OCI-LY1 (cell line): ENCODE measurements around the gene GPR137B.

Source experiments
- EZH2 ChIP-seq: fragments of 200-600 bp; sonication (generic), shearing (Covaris generic); IDR thresholded peaks from 2 replicates; pipeline ENCODE4 v1.8.0; 2017; ENCODE audit warnings: borderline replicate concordance, mixed run types, mild to moderate bottlenecking, antibody characterized with exemption, low read length, moderate library complexity, mixed read lengths
- TF ChIP-seq, protein P1 (sequence below): fragments of 200-600 bp; sonication (generic), shearing (Covaris generic); IDR thresholded peaks from 2 replicates; pipeline ENCODE4 v1.5.1; 2017; ENCODE audit warnings: mild to moderate bottlenecking, antibody characterized with exemption, low read length, moderate library complexity, mixed read lengths

DNA sequence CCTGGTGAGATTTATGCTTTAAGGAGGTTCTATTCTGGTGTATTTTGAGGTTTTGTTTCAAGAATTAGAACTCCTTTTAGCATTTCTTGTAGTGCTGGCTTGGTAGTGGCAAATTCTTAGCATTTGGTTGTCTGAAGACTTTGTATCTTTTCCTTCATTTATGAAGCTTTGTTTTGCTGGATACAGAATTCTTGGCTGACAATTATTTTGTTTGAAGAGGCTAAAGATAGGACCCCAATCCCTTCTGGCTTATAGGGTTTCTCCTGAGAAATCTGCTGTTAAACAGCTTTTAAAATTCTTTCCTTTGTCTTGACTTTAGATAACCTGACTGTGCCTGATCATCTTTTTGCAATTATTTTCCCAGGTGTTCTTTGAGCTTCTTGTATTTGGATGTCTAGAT, 58.6 kb downstream of the GPR137B start:
- TF ChIP-seq, protein P1, sequence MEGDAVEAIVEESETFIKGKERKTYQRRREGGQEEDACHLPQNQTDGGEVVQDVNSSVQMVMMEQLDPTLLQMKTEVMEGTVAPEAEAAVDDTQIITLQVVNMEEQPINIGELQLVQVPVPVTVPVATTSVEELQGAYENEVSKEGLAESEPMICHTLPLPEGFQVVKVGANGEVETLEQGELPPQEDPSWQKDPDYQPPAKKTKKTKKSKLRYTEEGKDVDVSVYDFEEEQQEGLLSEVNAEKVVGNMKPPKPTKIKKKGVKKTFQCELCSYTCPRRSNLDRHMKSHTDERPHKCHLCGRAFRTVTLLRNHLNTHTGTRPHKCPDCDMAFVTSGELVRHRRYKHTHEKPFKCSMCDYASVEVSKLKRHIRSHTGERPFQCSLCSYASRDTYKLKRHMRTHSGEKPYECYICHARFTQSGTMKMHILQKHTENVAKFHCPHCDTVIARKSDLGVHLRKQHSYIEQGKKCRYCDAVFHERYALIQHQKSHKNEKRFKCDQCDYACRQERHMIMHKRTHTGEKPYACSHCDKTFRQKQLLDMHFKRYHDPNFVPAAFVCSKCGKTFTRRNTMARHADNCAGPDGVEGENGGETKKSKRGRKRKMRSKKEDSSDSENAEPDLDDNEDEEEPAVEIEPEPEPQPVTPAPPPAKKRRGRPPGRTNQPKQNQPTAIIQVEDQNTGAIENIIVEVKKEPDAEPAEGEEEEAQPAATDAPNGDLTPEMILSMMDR = no peak
- no peak for TF ChIP-seq EZH2
